Measurements from ENCODE around the gene NUB1.

NUB1 gene

GRCh38 chr7:151341357-151342101 lies at the start of gene NUB1:
TSS of gene NUB1 (plus strand) at chr7:151341812. CDS start at chr7:151345350, 3,538 bp downstream.
- TF ChIP-seq GATA2 (IDR thresholded peaks at IDR 0.05; ENCODE audit: low read depth, low read length), result no peak

GRCh38 chr7:151292850-151293249 lies 48.8 kb upstream of the NUB1 start:
- TF ChIP-seq GATA2 (IDR thresholded peaks at IDR 0.05; ENCODE audit: low read depth, low read length) (no peak), GATA3 (IDR thresholded peaks at IDR 0.05; ENCODE audit: low read depth, low read length) (no peak)

- TF ChIP-seq GATA2 (IDR thresholded peaks at IDR 0.05; ENCODE audit: low read depth, low read length) (no peak), GATA3 (IDR thresholded peaks at IDR 0.05; ENCODE audit: low read depth, low read length) (no peak)
Measured at GRCh38 chr7:151296202-151296992, 45.2 kb upstream of the NUB1 start.

- TF ChIP-seq GATA3 (IDR thresholded peaks at IDR 0.05; ENCODE audit: low read depth, low read length), result no peak
- no peak for TF ChIP-seq GATA2 (IDR thresholded peaks at IDR 0.05; ENCODE audit: low read depth, low read length)
Measured at GRCh38 chr7:151298765-151299164, 42.8 kb upstream of the NUB1 start.

- TF ChIP-seq GATA2 (IDR thresholded peaks at IDR 0.05; ENCODE audit: low read depth, low read length), result no peak
- no peak for TF ChIP-seq GATA3 (IDR thresholded peaks at IDR 0.05; ENCODE audit: low read depth, low read length)
Measured at GRCh38 chr7:151299530-151299929, 42.1 kb upstream of the NUB1 start.

GRCh38 chr7:151299940-151300645 lies 41.5 kb upstream of the NUB1 start:
- TF ChIP-seq GATA3 (IDR thresholded peaks at IDR 0.05; ENCODE audit: low read depth, low read length) (no peak), GATA2 (IDR thresholded peaks at IDR 0.05; ENCODE audit: low read depth, low read length) (no peak)

- TF ChIP-seq GATA3 (IDR thresholded peaks at IDR 0.05; ENCODE audit: low read depth, low read length), result no peak
- no peak for TF ChIP-seq GATA2 (IDR thresholded peaks at IDR 0.05; ENCODE audit: low read depth, low read length)
Measured at GRCh38 chr7:151301471-151302462, 39.8 kb upstream of the NUB1 start.

- TF ChIP-seq GATA3 (IDR thresholded peaks at IDR 0.05; ENCODE audit: low read depth, low read length) (no peak), GATA2 (IDR thresholded peaks at IDR 0.05; ENCODE audit: low read depth, low read length) (no peak)
Measured at GRCh38 chr7:151304856-151305255, 36.8 kb upstream of the NUB1 start.

GRCh38 chr7:151306374-151306773 lies 35.2 kb upstream of the NUB1 start:
- no peak for TF ChIP-seq GATA3 (IDR thresholded peaks at IDR 0.05; ENCODE audit: low read depth, low read length)
- no peak for TF ChIP-seq GATA2 (IDR thresholded peaks at IDR 0.05; ENCODE audit: low read depth, low read length)

- TF ChIP-seq GATA3 (IDR thresholded peaks at IDR 0.05; ENCODE audit: low read depth, low read length), result no peak
- TF ChIP-seq GATA2 (IDR thresholded peaks at IDR 0.05; ENCODE audit: low read depth, low read length), result no peak
Measured at GRCh38 chr7:151306860-151307259, 34.8 kb upstream of the NUB1 start.

- TF ChIP-seq GATA3 (IDR thresholded peaks at IDR 0.05; ENCODE audit: low read depth, low read length), result no peak
- TF ChIP-seq GATA2 (IDR thresholded peaks at IDR 0.05; ENCODE audit: low read depth, low read length), result no peak
Measured at GRCh38 chr7:151307536-151307935, 34.1 kb upstream of the NUB1 start.

- no peak for TF ChIP-seq GATA3 (IDR thresholded peaks at IDR 0.05; ENCODE audit: low read depth, low read length)
- TF ChIP-seq GATA2 (IDR thresholded peaks at IDR 0.05; ENCODE audit: low read depth, low read length), result no peak
Measured at GRCh38 chr7:151308256-151308655, 33.4 kb upstream of the NUB1 start.

GRCh38 chr7:151308791-151309190 lies 32.8 kb upstream of the NUB1 start:
- TF ChIP-seq GATA2 (IDR thresholded peaks at IDR 0.05; ENCODE audit: low read depth, low read length) (no peak), GATA3 (IDR thresholded peaks at IDR 0.05; ENCODE audit: low read depth, low read length) (no peak)
